ENCODE results near the gene IPO4.

IPO4 gene

GRCh38 chr14:24160850-24161804 is 27.5 kb downstream of the IPO4 start, which contains the start of gene IRF9 (continued):
- TF ChIP-seq ZNF623 (tag by site-specific recombination; IDR thresholded peaks at IDR 0.05) (0 out of 2 replicates have a peak, but pooled peaks have one; percentile 13), ZNF843 (tag by site-specific recombination; IDR thresholded peaks at IDR 0.05) (no peak), ZNF654 (tag by site-specific recombination; IDR thresholded peaks at IDR 0.05; ENCODE audit: low read depth) (peak; percentile 48), ZNF596 (tag by site-specific recombination; IDR thresholded peaks at IDR 0.05) (no peak), ZNF404 (tag by site-specific recombination; IDR thresholded peaks at IDR 0.05) (no peak), MYNN (tag by site-specific recombination; IDR thresholded peaks at IDR 0.05; ENCODE audit: borderline replicate concordance) (no peak), KLF7 (tag by site-specific recombination; IDR thresholded peaks at IDR 0.05; ENCODE audit: borderline replicate concordance) (peak; percentile 67), ZNF692 (tag by site-specific recombination; IDR thresholded peaks at IDR 0.05) (peak; percentile 85), ZNF391 (tag by site-specific recombination; IDR thresholded peaks at IDR 0.05; ENCODE audit: borderline replicate concordance, low read depth) (peak; percentile 59; the same call in 1 of the 2 replicates), ZNF645 (tag by site-specific recombination; IDR thresholded peaks at IDR 0.05) (no peak), ZSCAN30 (tag by site-specific recombination; IDR thresholded peaks at IDR 0.05) (no peak; the same call in 1 of the 2 replicates), KLF9 (tag by site-specific recombination; IDR thresholded peaks at IDR 0.05; ENCODE audit: low read depth) (peak; percentile 9; the same call in 1 of the 2 replicates), ZBTB8A (tag by site-specific recombination; IDR thresholded peaks at IDR 0.05) (peak; percentile 22; the same call in 1 of the 2 replicates), ZNF629 (tag by site-specific recombination; IDR thresholded peaks at IDR 0.05) (peak; percentile 86), FEZF1 (tag by site-specific recombination; IDR thresholded peaks at IDR 0.05) (no peak), HOXA7 (CRISPR knock-in tag; IDR thresholded peaks at IDR 0.05; ENCODE audit: borderline replicate concordance) (no peak), SALL2 (tag by site-specific recombination; IDR thresholded peaks at IDR 0.05; ENCODE audit: borderline replicate concordance) (no peak), HIC1 (tag by site-specific recombination; IDR thresholded peaks at IDR 0.05) (peak; percentile 89), ZNF324 (tag by site-specific recombination; IDR thresholded peaks at IDR 0.05) (peak; percentile 82; the same call in 1 of the 2 replicates), ZNF280D (tag by site-specific recombination; IDR thresholded peaks at IDR 0.05) (no peak), PRDM1 (tag by site-specific recombination; IDR thresholded peaks at IDR 0.05) (peak; percentile 61; the same call in 1 of the 2 replicates)
- TF ChIP-seq, protein P1, sequence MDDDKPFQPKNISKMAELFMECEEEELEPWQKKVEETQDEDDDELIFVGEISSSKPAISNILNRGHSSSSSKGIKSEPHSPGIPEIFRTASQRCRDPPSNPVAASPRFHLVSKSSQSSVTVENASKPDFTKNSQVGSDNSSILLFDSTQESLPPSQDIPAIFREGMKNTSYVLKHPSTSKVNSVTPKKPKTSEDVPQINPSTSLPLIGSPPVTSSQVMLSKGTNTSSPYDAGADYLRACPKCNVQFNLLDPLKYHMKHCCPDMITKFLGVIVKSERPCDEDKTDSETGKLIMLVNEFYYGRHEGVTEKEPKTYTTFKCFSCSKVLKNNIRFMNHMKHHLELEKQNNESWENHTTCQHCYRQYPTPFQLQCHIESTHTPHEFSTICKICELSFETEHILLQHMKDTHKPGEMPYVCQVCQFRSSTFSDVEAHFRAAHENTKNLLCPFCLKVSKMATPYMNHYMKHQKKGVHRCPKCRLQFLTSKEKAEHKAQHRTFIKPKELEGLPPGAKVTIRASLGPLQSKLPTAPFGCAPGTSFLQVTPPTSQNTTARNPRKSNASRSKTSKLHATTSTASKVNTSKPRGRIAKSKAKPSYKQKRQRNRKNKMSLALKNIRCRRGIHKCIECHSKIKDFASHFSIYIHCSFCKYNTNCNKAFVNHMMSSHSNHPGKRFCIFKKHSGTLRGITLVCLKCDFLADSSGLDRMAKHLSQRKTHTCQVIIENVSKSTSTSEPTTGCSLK (tag by site-specific recombination; IDR thresholded peaks at IDR 0.05) = no peak
- TF ChIP-seq, protein P2, sequence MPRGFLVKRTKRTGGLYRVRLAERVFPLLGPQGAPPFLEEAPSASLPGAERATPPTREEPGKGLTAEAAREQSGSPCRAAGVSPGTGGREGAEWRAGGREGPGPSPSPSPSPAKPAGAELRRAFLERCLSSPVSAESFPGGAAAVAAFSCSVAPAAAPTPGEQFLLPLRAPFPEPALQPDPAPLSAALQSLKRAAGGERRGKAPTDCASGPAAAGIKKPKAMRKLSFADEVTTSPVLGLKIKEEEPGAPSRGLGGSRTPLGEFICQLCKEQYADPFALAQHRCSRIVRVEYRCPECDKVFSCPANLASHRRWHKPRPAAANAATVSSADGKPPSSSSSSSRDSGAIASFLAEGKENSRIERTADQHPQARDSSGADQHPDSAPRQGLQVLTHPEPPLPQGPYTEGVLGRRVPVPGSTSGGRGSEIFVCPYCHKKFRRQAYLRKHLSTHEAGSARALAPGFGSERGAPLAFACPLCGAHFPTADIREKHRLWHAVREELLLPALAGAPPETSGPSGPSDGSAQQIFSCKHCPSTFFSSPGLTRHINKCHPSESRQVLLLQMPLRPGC (tag by site-specific recombination; IDR thresholded peaks at IDR 0.05) = peak; percentile 84
- TF ChIP-seq, protein P3, sequence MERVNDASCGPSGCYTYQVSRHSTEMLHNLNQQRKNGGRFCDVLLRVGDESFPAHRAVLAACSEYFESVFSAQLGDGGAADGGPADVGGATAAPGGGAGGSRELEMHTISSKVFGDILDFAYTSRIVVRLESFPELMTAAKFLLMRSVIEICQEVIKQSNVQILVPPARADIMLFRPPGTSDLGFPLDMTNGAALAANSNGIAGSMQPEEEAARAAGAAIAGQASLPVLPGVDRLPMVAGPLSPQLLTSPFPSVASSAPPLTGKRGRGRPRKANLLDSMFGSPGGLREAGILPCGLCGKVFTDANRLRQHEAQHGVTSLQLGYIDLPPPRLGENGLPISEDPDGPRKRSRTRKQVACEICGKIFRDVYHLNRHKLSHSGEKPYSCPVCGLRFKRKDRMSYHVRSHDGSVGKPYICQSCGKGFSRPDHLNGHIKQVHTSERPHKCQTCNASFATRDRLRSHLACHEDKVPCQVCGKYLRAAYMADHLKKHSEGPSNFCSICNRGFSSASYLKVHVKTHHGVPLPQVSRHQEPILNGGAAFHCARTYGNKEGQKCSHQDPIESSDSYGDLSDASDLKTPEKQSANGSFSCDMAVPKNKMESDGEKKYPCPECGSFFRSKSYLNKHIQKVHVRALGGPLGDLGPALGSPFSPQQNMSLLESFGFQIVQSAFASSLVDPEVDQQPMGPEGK (tag by site-specific recombination; IDR thresholded peaks at IDR 0.05) = peak; percentile 87
